CD14-positive monocyte (primary cell): Measurements from ENCODE around the gene HOXD11. TPM values are rescaled to one million over a fixed set of nuclear protein-coding genes. Genes with fewer than 3 reads are reported as not detected.
A peak's percentile ranks its signal among the peaks of the same experiment; 100 is the strongest.

ENCODE experiments used
- DNase-seq, 3 donors: peaks; one replicate each; pipeline ENCODE4 v3.0.0-alpha.2; 2011 to 2022
- H2AFZ ChIP-seq: 2 replicates; pipeline ENCODE4 v1.6.0; 2012; ENCODE audit warnings: mild to moderate bottlenecking, low read depth, low read length, inconsistent platforms; ENCODE audit not compliant: insufficient read depth, poor library complexity, severe bottlenecking
- H3K27ac ChIP-seq, 2 donors: 1 replicate in 1 of 2; 2 replicates in 1 of 2; pipeline ENCODE4 v1.5.1; 2012 to 2013; ENCODE audit warnings: low read length in 2 of 2, control low read depth in 1 of 2, inconsistent platforms in 1 of 2, low read depth in 1 of 2, mild to moderate bottlenecking in 1 of 2
- H3K27me3 ChIP-seq, 2 donors: one replicate each; pipeline versions ENCODE4 v1.6.0 to v1.6.1; 2011 to 2013; ENCODE audit warnings: low read length in 2 of 2; ENCODE audit not compliant: control insufficient read depth in 2 of 2, insufficient read depth in 2 of 2
- H3K36me3 ChIP-seq, 2 donors: replicated peaks in 1 of 2; 1 replicate in 1 of 2; 2 replicates in 1 of 2; pipeline versions ENCODE4 v1.5.1 to v1.6.1; 2012 to 2013; ENCODE audit warnings: low read length in 2 of 2, control low read depth in 1 of 2, inconsistent platforms in 1 of 2, mild to moderate bottlenecking in 1 of 2; ENCODE audit not compliant: insufficient read depth in 2 of 2, control insufficient read depth in 1 of 2
- H3K4me1 ChIP-seq, 2 donors: 1 replicate in 1 of 2; 2 replicates in 1 of 2; pipeline versions ENCODE4 v1.5.1 to v1.6.1; 2012 to 2013; ENCODE audit warnings: low read length in 2 of 2, control low read depth in 1 of 2, inconsistent platforms in 1 of 2, mild to moderate bottlenecking in 1 of 2, moderate library complexity in 1 of 2; ENCODE audit not compliant: insufficient read depth in 2 of 2, control insufficient read depth in 1 of 2
- H3K4me2 ChIP-seq: replicated peaks from 2 replicates; pipeline ENCODE3; 2012; ENCODE audit warnings: low read length, moderate library complexity, mild to moderate bottlenecking; ENCODE audit not compliant: poor library complexity, severe bottlenecking; ENCODE audit errors: extremely low read depth
- H3K4me3 ChIP-seq, 3 experiments: fragments of 200-600 bp in 1 of 3; sonication (generic) in 1 of 3; replicated peaks in 1 of 3; 1 replicate in 2 of 3; 2 replicates in 1 of 3; pipeline ENCODE4 v1.5.1; 2011 to 2013; ENCODE audit warnings: low read length in 3 of 3, mild to moderate bottlenecking in 3 of 3, control low read depth in 2 of 3, low read depth in 2 of 3, inconsistent platforms in 1 of 3, moderate library complexity in 1 of 3
- H3K79me2 ChIP-seq: 2 replicates; pipeline ENCODE4 v1.6.0; 2012; ENCODE audit warnings: mild to moderate bottlenecking, control low read depth, inconsistent platforms, low read length, moderate library complexity; ENCODE audit not compliant: insufficient read depth
- H3K9ac ChIP-seq: 2 replicates; pipeline ENCODE4 v1.6.0; 2017; ENCODE audit warnings: low read length, mild to moderate bottlenecking; ENCODE audit not compliant: insufficient read depth, poor library complexity, severe bottlenecking
- H3K9me3 ChIP-seq, 2 donors: replicated peaks in 1 of 2; 1 replicate in 1 of 2; 2 replicates in 1 of 2; pipeline versions ENCODE4 v1.5.1 to v1.6.1; 2012 to 2013; ENCODE audit warnings: low read length in 2 of 2, control low read depth in 1 of 2; ENCODE audit not compliant: control insufficient read depth in 1 of 2, insufficient read depth in 1 of 2
- H4K20me1 ChIP-seq: 2 replicates; pipeline ENCODE4 v1.6.0; 2012; ENCODE audit warnings: mild to moderate bottlenecking, low read length, control low read depth, moderate library complexity; ENCODE audit not compliant: insufficient read depth
- H3K27ac Mint-ChIP-seq, 7 donors: one replicate each; pipeline ENCODE4 v1.8.0; 2020; ENCODE audit warnings: mild to moderate bottlenecking in 7 of 7, mixed read lengths in 7 of 7, moderate library complexity in 6 of 7, inconsistent platforms in 2 of 7
- H3K27me3 Mint-ChIP-seq, 3 donors: one replicate each; pipeline ENCODE4 v1.8.0; 2021 to 2022; ENCODE audit warnings: low read depth in 3 of 3, mild to moderate bottlenecking in 3 of 3, mixed read lengths in 3 of 3, moderate library complexity in 3 of 3, inconsistent platforms in 1 of 3
- H3K36me3 Mint-ChIP-seq, 2 donors: one replicate each; pipeline ENCODE4 v1.8.0; 2020; ENCODE audit warnings: mixed read lengths in 2 of 2, inconsistent platforms in 1 of 2, mild to moderate bottlenecking in 1 of 2
- H3K4me1 Mint-ChIP-seq: one replicate; pipeline ENCODE4 v1.8.0; 2020; ENCODE audit warnings: mild to moderate bottlenecking, mixed read lengths
- H3K4me3 Mint-ChIP-seq, 2 donors: one replicate each; pipeline ENCODE4 v1.8.0; 2020; ENCODE audit warnings: mild to moderate bottlenecking in 2 of 2, mixed read lengths in 2 of 2, moderate library complexity in 1 of 2
- H3K9me3 Mint-ChIP-seq, 7 donors: one replicate each; pipeline ENCODE4 v1.8.0; 2020 to 2022; ENCODE audit warnings: mixed read lengths in 7 of 7, mild to moderate bottlenecking in 6 of 7, moderate library complexity in 6 of 7, inconsistent platforms in 2 of 7
- CTCF ChIP-seq: fragments of 200-600 bp; IDR thresholded peaks from one replicate; pipeline ENCODE4 v1.8.0; 2022; ENCODE audit warnings: antibody characterized with exemption, mild to moderate bottlenecking
- WGBS: methylation state at CpG from one replicate; pipeline ENCODE4 v1.1.5; 2013; ENCODE audit warnings: missing lambda C conversion rate; ENCODE audit not compliant: insufficient coverage; 5-methylcytosine and 5-hydroxymethylcytosine counted together
- intact Hi-C, 2 donors: fragments of 100-400 bp; cut with micrococcal nuclease; formaldehyde crosslinking; loops; one replicate each; pipeline versions ENCODE4 v1.15.0 to v1.15.1; 2023
- polyA plus RNA-seq, 3 donors: library from polyadenylated mRNA; depleted of rRNA in 1 of 3; unstranded in 2 of 3; stranded (reverse) in 1 of 3; fragments of 300-500 nt in 2 of 3; fragments of >200 nt in 1 of 3; fragmentation: Illumina TruSeq in 2 of 3; gene quantifications; 1 replicate in 2 of 3; 2 replicates in 1 of 3; pipeline ENCODE4 v1.2.3, GENCODE V29; 2012 to 2021

HOXD11 gene
- polyA plus RNA-seq, 3 donors = not detected

GRCh38 chr2:176078541-176079284, 28.4 kb upstream of the HOXD11 start:
- peaks cover 8 to 69% of the 10 kb centered on the region in 2 donors for H3K9me3 ChIP-seq
- H3K9ac ChIP-seq = no peak overlapping the region

More at GRCh38 chr2:176078541-176079284, 28.4 kb upstream of the HOXD11 start:
- Histone ChIP-seq H3K4me3 (no peak overlapping the region), H4K20me1 (no peaks in the 10 kb centered on the region), H3K79me2 (no peaks in the 10 kb centered on the region), H3K27me3 (peaks cover 91 to 96% of the 10 kb centered on the region in 2 donors), H3K4me2 (no peak overlapping the region), H2AFZ (no peak overlapping the region), H3K36me3 (no peaks in the 10 kb centered on the region), H3K27ac (no peak overlapping the region), H3K4me1 (peaks cover 0 to 20% of the 10 kb centered on the region in 2 donors)
- intact Hi-C loops = loop anchor here in 1 of 2 donors (5.0 kb wide), 1 partner anchor 34 kb away; no protein-coding TSS in a partner anchor
- WGBS = 15% methylated on average over 10 of the region's 25 CpGs
- Mint-ChIP-seq H3K36me3 (peaks cover 8 to 15% of the 10 kb centered on the region in 2 donors), H3K27ac (no peak overlapping the region), H3K4me3 (peak overlapping the region in 1 of 2 donors; percentile 92), H3K9me3 (peaks cover 10 to 45% (median 35%) of the 10 kb centered on the region in 7 donors), H3K27me3 (peaks cover 85 to 95% (median 91%) of the 10 kb centered on the region in 3 donors), H3K4me1 (peaks cover 22% of the 10 kb centered on the region)
- TF ChIP-seq CTCF = no peak
- no peak for DNase-seq
